HepG2 (cell line): ENCODE results near the gene DRC7. TPM values are rescaled to one million over a fixed set of nuclear protein-coding genes. Genes with fewer than 3 reads are reported as not detected.

Experiments
- ATAC-seq: fragments of 200-7000 bp; cut with Tn5 transposase; 3 replicates; pipeline ENCODE4 v1.9.1; 2020; ENCODE audit warnings: mild to moderate bottlenecking, moderate library complexity
- BruUV-seq: library from RNA; stranded (reverse); fragments of 400-500 nt; replicated peaks from 2 replicates; lab custom pipeline; 2021; lab: Mats Ljungman, UMichigan
- CTCF ChIA-PET: fragments of 300-600 bp; formaldehyde crosslinking; extraction: SDS; loops from one replicate; lab custom pipeline; 2021; ENCODE audit warnings: low total read pairs, inconsistent platforms, low intra/inter-chr PET ratio; lab: Yijun Ruan, JAX
- POLR2A ChIA-PET: fragments of 350-600 bp; sonication (Branson Sonifier 250); formaldehyde crosslinking; loops from one replicate; lab custom pipeline; 2020; ENCODE audit warnings: antibody characterized with exemption, inconsistent platforms; lab: Yijun Ruan, JAX
- DNase-seq: peaks from one replicate; pipeline ENCODE4 v3.0.0-alpha.2; 2015; ENCODE audit warnings: low spot score
- FAIRE-seq: peaks from 3 replicates; lab custom pipeline; 2011; peaks lifted over from hg19 to GRCh38; lab: Jason Lieb, UNC
- H2AFZ ChIP-seq: one replicate; pipeline ENCODE4 v1.6.1; 2011; ENCODE audit warnings: low read length, inconsistent platforms
- H3K27ac ChIP-seq: fragments of 300-600 bp; 3 replicates; pipeline ENCODE4 v1.8.0; 2011; ENCODE audit warnings: mixed run types, mild to moderate bottlenecking, mixed read lengths, low read length, inconsistent platforms; ENCODE audit not compliant: insufficient read depth; ENCODE audit errors: extremely low read length
- H3K27me3 ChIP-seq, 2 experiments: fragments of 200-600 bp in 1 of 2; 2 replicates in 1 of 2; 3 replicates in 1 of 2; pipeline versions ENCODE4 v1.6.0 to v1.8.0; 2011; ENCODE audit warnings: low read length in 2 of 2, mild to moderate bottlenecking in 2 of 2, moderate library complexity in 2 of 2, inconsistent platforms in 1 of 2; ENCODE audit not compliant: insufficient read depth in 2 of 2, control insufficient read depth in 1 of 2
- H3K36me3 ChIP-seq, 2 experiments: fragments of 200-600 bp in 1 of 2; replicated peaks in 1 of 2; 2 replicates in 1 of 2; 3 replicates in 1 of 2; pipeline versions ENCODE4 v1.5.1 to v1.8.0; 2011; ENCODE audit warnings: low read length in 2 of 2, inconsistent platforms in 1 of 2; ENCODE audit not compliant: insufficient read depth in 2 of 2, control insufficient read depth in 1 of 2
- H3K4me1 ChIP-seq: 2 replicates; pipeline ENCODE4 v1.5.1; 2012; ENCODE audit warnings: low read length, inconsistent platforms; ENCODE audit not compliant: insufficient read depth
- H3K4me2 ChIP-seq: 2 replicates; pipeline ENCODE4 v1.6.0; 2011; ENCODE audit warnings: low read depth, low read length, inconsistent platforms
- H3K4me3 ChIP-seq, 3 experiments: fragments of 200-600 bp in 1 of 3; sonication (generic), shearing (Covaris generic) in 1 of 3; replicated peaks in 1 of 3; 2 replicates each; pipeline ENCODE4 v1.5.1; 2011 to 2016; ENCODE audit warnings: low read length in 3 of 3, inconsistent platforms in 2 of 3, low read depth in 2 of 3, mild to moderate bottlenecking in 2 of 3, control low read depth in 1 of 3, mixed read lengths in 1 of 3; ENCODE audit not compliant: insufficient read depth in 1 of 3
- H3K79me2 ChIP-seq: one replicate; pipeline ENCODE4 v1.6.1; 2011; ENCODE audit warnings: low read length, inconsistent platforms; ENCODE audit not compliant: insufficient read depth
- H3K9ac ChIP-seq: 2 replicates; pipeline ENCODE4 v1.6.0; 2011; ENCODE audit warnings: mild to moderate bottlenecking, low read depth, low read length, inconsistent platforms; ENCODE audit not compliant: insufficient read depth
- H3K9me3 ChIP-seq: 2 replicates; pipeline ENCODE4 v1.5.1; 2012; ENCODE audit warnings: mild to moderate bottlenecking, low read length
- H4K20me1 ChIP-seq: 2 replicates; pipeline ENCODE4 v1.6.0; 2011; ENCODE audit warnings: inconsistent platforms, mild to moderate bottlenecking, low read length, moderate library complexity; ENCODE audit not compliant: insufficient read depth
- BCL6 ChIP-seq: IDR thresholded peaks from 2 replicates; pipeline ENCODE4 v1.6.1; 2016; ENCODE audit warnings: missing genetic modification reagents, missing compliant biosample characterization
- JDP2 ChIP-seq: sonication (generic); formaldehyde crosslinking; IDR thresholded peaks from 2 replicates; pipeline ENCODE4 v1.8.1; 2022; ENCODE audit warnings: missing genetic modification reagents, borderline replicate concordance
- KLF16 ChIP-seq, 2 experiments: sonication (generic) in 1 of 2; formaldehyde crosslinking in 1 of 2; IDR thresholded peaks; 2 replicates each; pipeline versions ENCODE4 v1.6.1 to v1.8.0; 2016 to 2023; ENCODE audit warnings: missing genetic modification reagents in 2 of 2, missing compliant biosample characterization in 1 of 2
- NCOA1 ChIP-seq: sonication (generic); formaldehyde crosslinking; IDR thresholded peaks from 2 replicates; pipeline ENCODE4 v1.9.0; 2021; ENCODE audit warnings: missing genetic modification reagents
- NFRKB ChIP-seq: fragments of 450-650 bp; IDR thresholded peaks from 2 replicates; pipeline ENCODE4 v1.6.1; 2017
- REST ChIP-seq, 2 experiments: IDR thresholded peaks; 2 replicates each; pipeline ENCODE4 v1.6.1; 2011 to 2012; ENCODE audit warnings: low read length in 2 of 2, borderline replicate concordance in 1 of 2, low read depth in 1 of 2, mild to moderate bottlenecking in 1 of 2, moderate library complexity in 1 of 2
- ZNF17 ChIP-seq: sonication (generic); formaldehyde crosslinking; IDR thresholded peaks from 2 replicates; pipeline ENCODE4 v1.5.0; 2020; ENCODE audit warnings: mild to moderate bottlenecking, missing genetic modification reagents
- ZNF567 ChIP-seq: sonication (generic); formaldehyde crosslinking; IDR thresholded peaks from 2 replicates; pipeline ENCODE4 v1.8.1; 2023; ENCODE audit warnings: mild to moderate bottlenecking, missing genetic modification reagents, borderline replicate concordance
- ZUFSP ChIP-seq: sonication (generic); formaldehyde crosslinking; IDR thresholded peaks from 2 replicates; pipeline ENCODE4 v1.9.0; 2021; ENCODE audit warnings: missing genetic modification reagents, mild to moderate bottlenecking, borderline replicate concordance
- WGBS: methylation state at CpG from one replicate; pipeline ENCODE4 v1.1.6; 2017; ENCODE audit warnings: low lambda C conversion rate; 5-methylcytosine and 5-hydroxymethylcytosine counted together
- in situ Hi-C: cut with HindIII; loops from 2 replicates; pipeline ENCODE4 v1.10.0; 2017; ENCODE audit warnings: low pct_unique_long_range_greater_than_20kb; ENCODE audit not compliant: extremely low pct_ligation_motif_present
- intact Hi-C: fragments of 100-400 bp; cut with micrococcal nuclease; formaldehyde crosslinking; loops from one replicate; pipeline ENCODE4 v1.10.0; 2022; ENCODE audit not compliant: unreplicated experiment
- polyA plus RNA-seq, 8 experiments: library from polyadenylated mRNA; depleted of rRNA in 3 of 8; stranded (reverse) in 7 of 8; unstranded in 1 of 8; fragments of >200 nt; fragmentation: Illumina TruSeq in 4 of 8; extraction: Trizol in 4 of 8; gene quantifications; 2 replicates each; pipeline versions ENCODE4 v1.2.1 to v1.2.3, GENCODE V29; 2011 to 2016; ENCODE audit warnings: low read depth in 4 of 8, missing spikeins in 1 of 8, mixed read lengths in 1 of 8; ENCODE audit not compliant: insufficient read depth in 1 of 8
- total RNA-seq, 5 experiments: library from RNA; depleted of rRNA; stranded (reverse); fragments of >200 nt; fragmentation: Illumina TruSeq; extraction: Trizol; gene quantifications; 2 replicates each; pipeline ENCODE4 v1.2.3, GENCODE V29; 2016; ENCODE audit warnings: low read depth in 1 of 5

Gene DRC7
- total and polyA plus RNA-seq, 2 of the 13 experiments (the other 11 are each of a cell fraction or from before 2014, with no cell fraction given) = 2.7 to 3.4 TPM

DNA sequence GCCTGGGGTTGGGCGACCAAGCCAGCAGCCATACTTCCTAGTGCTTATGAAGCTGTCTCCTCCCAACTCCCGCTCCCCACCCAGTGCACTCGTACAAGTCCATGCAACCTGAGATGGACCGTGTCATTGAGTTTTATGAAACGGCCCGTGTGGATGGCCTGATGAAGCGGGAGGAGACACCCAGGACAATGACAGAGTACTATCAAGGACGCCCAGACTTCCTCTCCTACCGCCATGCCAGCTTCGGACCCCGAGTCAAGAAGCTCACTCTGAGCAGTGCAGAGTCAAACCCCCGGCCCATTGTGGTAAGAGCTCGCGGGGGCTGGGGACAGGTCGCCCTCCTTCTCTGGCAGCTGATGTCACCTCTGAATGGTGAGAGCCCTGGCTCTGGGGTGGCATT is 29.9 kb downstream of the DRC7 start:
- WGBS = 78% methylated on average over 15 of the region's 15 CpGs
- ATAC-seq (no peak), DNase-seq (no peak), FAIRE-seq (no peak)
- H3K27me3 ChIP-seq = no peaks in the 10 kb centered on the region
- TF ChIP-seq REST (IDR thresholded peaks at IDR 0.05; ENCODE audit: borderline replicate concordance in 1 of 2, low read depth in 1 of 2, low read length in 2 of 2) (no peak), NCOA1 (no peak), JDP2 (CRISPR knock-in tag) (no peak)
- ChIA-PET CTCF (no interaction called here), POLR2A (interaction anchor here (1.0 kb wide), 1 partner anchor 11 kb away, joined by 7 read pairs; the partner anchor contains the start of gene KATNB1)
- no peaks in the 10 kb centered on the region for H3K36me3 ChIP-seq
- no peaks in the 10 kb centered on the region for H3K9me3 ChIP-seq
- H3K4me1 ChIP-seq = peaks cover 29% of the 10 kb centered on the region
- intact Hi-C loops = loop anchor here (5.0 kb wide), 1 partner anchor 58 kb away; no protein-coding TSS in a partner anchor
- in situ Hi-C loops = no loop called here
- H3K4me3 ChIP-seq = no peak overlapping the region
- no peak overlapping the region for H2AFZ ChIP-seq
- no peak overlapping the region for H3K9ac ChIP-seq
- H3K79me2 ChIP-seq = no peaks in the 10 kb centered on the region
- BruUV-seq = no TSS peak
- H4K20me1 ChIP-seq = no peaks in the 10 kb centered on the region
- H3K4me2 ChIP-seq = no peak overlapping the region
- H3K27ac ChIP-seq = no peak overlapping the region

- POLR2A ChIA-PET = interaction anchor here (1.0 to 1.8 kb wide), 2 partner anchors 10 kb away, joined by 6 to 7 read pairs; partner anchors contain the start of gene KATNB1
- Histone ChIP-seq H3K4me3 (no peak overlapping the region), H3K4me1 (peaks cover 29% of the 10 kb centered on the region), H2AFZ (no peak overlapping the region), H3K27me3 (no peaks in the 10 kb centered on the region), H3K4me2 (no peak overlapping the region), H3K79me2 (no peaks in the 10 kb centered on the region), H4K20me1 (no peaks in the 10 kb centered on the region), H3K9ac (no peak overlapping the region), H3K36me3 (no peaks in the 10 kb centered on the region), H3K9me3 (no peaks in the 10 kb centered on the region), H3K27ac (no peak overlapping the region)
- CTCF ChIA-PET = interaction anchor here (0.9 kb wide), 1 partner anchor 76 kb away, joined by 3 read pairs; no protein-coding TSS in a partner anchor
- in situ Hi-C loops (loop anchor here (5.0 kb wide), 1 partner anchor 123 kb away; no protein-coding TSS in a partner anchor), intact Hi-C loops (no loop called here)
- DNase-seq (no peak), ATAC-seq (no peak), FAIRE-seq (no peak)
- TF ChIP-seq ZUFSP (CRISPR knock-in tag) (no peak), NFRKB (no peak), ZNF567 (CRISPR knock-in tag) (no peak), BCL6 (CRISPR knock-in tag) (no peak), ZNF17 (CRISPR knock-in tag) (no peak), KLF16 (CRISPR knock-in tag; IDR thresholded peaks at IDR 0.05) (no peak)
- WGBS = 34% methylated on average over 5 of the region's 5 CpGs
- BruUV-seq = no TSS peak
Observed at GRCh38 chr16:57725151-57725550, 30.5 kb downstream of the DRC7 start.
